Keratinocyte (primary cell): ENCODE data around the gene ROR2.

Source experiments
- EZH2 ChIP-seq: IDR thresholded peaks from one replicate; pipeline ENCODE4 v1.6.1; 2012; ENCODE audit warnings: inconsistent platforms, mild to moderate bottlenecking, low read length, moderate library complexity
- TF ChIP-seq, protein P1 (sequence below), 3 experiments: IDR thresholded peaks in 1 of 3; conservative IDR thresholded peaks in 1 of 3; optimal IDR thresholded peaks in 1 of 3; 2 replicates in 2 of 3; 3 replicates in 1 of 3; pipeline versions ENCODE3 to v1.5.1; 2011; ENCODE audit warnings: low read length in 3 of 3, mild to moderate bottlenecking in 3 of 3, moderate library complexity in 2 of 3, control low read depth in 1 of 3, inconsistent platforms in 1 of 3; ENCODE audit not compliant: insufficient read depth in 2 of 3; ENCODE audit errors: extremely low read depth in 1 of 3

DNA sequence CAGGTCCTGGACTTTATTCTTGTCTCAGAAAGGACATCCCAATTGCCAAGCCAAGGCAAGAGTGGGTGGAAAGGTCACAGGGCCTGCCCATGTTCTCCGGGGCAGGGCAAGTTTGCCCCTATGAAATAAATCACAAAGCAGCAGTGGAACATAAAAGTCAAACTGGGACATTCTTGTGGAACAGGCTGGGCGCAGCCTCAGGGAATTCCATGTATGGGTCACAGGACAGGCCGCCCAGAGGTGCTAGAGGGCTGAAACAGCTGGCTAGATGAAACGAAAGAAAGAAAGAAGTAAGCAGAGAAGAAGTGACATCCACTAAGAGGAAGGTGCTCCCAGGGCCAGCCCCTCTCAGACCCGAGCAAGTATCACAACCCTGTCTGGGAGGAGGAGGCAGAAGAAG lies 307.3 kb downstream of the ROR2 start:
- TF ChIP-seq, protein P1, sequence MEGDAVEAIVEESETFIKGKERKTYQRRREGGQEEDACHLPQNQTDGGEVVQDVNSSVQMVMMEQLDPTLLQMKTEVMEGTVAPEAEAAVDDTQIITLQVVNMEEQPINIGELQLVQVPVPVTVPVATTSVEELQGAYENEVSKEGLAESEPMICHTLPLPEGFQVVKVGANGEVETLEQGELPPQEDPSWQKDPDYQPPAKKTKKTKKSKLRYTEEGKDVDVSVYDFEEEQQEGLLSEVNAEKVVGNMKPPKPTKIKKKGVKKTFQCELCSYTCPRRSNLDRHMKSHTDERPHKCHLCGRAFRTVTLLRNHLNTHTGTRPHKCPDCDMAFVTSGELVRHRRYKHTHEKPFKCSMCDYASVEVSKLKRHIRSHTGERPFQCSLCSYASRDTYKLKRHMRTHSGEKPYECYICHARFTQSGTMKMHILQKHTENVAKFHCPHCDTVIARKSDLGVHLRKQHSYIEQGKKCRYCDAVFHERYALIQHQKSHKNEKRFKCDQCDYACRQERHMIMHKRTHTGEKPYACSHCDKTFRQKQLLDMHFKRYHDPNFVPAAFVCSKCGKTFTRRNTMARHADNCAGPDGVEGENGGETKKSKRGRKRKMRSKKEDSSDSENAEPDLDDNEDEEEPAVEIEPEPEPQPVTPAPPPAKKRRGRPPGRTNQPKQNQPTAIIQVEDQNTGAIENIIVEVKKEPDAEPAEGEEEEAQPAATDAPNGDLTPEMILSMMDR (optimal IDR thresholded peaks at IDR 0.05 in 1 of 3, IDR thresholded peaks at IDR 0.05 in 1 of 3, conservative IDR thresholded peaks at IDR 0.05 in 1 of 3; ENCODE audit: extremely low read depth in 1 of 3, insufficient read depth in 2 of 3, low read length in 3 of 3) = no peak
- no peak for TF ChIP-seq EZH2
